Umbilical cord (tissue), 2 donors: Measurements from ENCODE around the gene WFDC2. TPM values are rescaled to one million over a fixed set of nuclear protein-coding genes. Genes with fewer than 3 reads are reported as not detected.

Source experiments
- DNase-seq: peaks from one replicate; pipeline ENCODE4 v3.0.0-alpha.2; 2015; ENCODE audit warnings: low spot score
- total RNA-seq: library from RNA; depleted of rRNA; stranded (reverse); fragments of >200 nt; gene quantifications from one replicate; pipeline ENCODE4 v1.2.3, GENCODE V29; 2014; ENCODE audit warnings: low replicate concordance; ENCODE audit not compliant: insufficient read depth

WFDC2 gene
- total RNA-seq, result 9.9 TPM

GRCh38 chr20:45469336-45470261 is at the start of gene WFDC2:
WFDC2 (plus strand) TSS chr20:45469753; CDS start chr20:45469782, 29 bp downstream.
- DNase-seq, result no peak

DNA sequence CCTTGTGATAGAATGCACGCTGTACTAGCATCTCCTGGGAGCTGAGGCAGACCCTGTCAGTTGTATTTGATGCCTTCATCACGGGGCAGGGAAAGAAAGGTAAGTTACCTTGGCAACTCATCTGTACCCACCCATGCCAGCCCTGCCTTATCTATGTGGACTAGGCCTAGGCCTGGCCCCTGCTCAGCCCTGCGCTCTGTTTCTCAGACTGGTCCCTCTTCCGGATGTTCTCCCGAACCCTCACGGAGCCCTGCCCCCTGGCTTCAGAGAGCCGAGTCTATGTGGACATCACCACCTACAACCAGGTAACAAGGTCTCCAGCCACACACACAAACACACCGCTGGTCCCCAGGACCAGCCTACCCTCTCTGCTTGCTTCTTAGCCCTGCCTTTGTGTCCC is 49.4 kb upstream of the WFDC2 start:
- DNase-seq, result no peak

DNA sequence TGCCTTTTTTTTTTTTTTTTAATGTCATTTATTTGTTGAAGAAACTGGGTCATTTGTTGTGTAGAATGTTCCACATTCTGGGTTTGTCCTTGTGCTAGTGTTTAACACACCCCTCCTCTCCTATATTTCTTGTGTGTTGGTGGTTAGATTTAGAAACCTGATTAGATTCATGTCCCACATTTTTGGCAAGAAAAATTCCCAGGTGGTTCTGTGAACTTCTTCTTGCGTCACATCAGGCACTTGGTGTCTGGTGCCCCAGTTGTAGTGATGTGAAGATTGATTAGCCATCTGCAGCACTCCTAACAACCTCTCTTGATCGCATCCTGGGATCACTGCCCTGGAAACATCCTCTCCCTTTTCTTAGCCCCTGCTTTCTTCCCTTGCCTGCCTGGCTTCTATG is 45.9 kb upstream of the WFDC2 start:
- no peak for DNase-seq

- DNase-seq, result no peak
Measured at GRCh38 chr20:45425561-45425960, 44.0 kb upstream of the WFDC2 start.

- no peak for DNase-seq
Measured at GRCh38 chr20:45426320-45427016, 43.1 kb upstream of the WFDC2 start.

- no peak for DNase-seq
Measured at GRCh38 chr20:45427236-45428149, 42.1 kb upstream of the WFDC2 start.

GRCh38 chr20:45429618-45430017 is 39.9 kb upstream of the WFDC2 start:
- no peak for DNase-seq

- DNase-seq, result no peak
Measured at GRCh38 chr20:45432294-45432693, 37.3 kb upstream of the WFDC2 start.

GRCh38 chr20:45433316-45433715 is 36.2 kb upstream of the WFDC2 start:
- DNase-seq, result no peak

- no peak for DNase-seq
Measured at GRCh38 chr20:45433976-45434375, 35.6 kb upstream of the WFDC2 start.

- DNase-seq, result peak; percentile 85
Measured at GRCh38 chr20:45436732-45437485, 32.6 kb upstream of the WFDC2 start.

DNA sequence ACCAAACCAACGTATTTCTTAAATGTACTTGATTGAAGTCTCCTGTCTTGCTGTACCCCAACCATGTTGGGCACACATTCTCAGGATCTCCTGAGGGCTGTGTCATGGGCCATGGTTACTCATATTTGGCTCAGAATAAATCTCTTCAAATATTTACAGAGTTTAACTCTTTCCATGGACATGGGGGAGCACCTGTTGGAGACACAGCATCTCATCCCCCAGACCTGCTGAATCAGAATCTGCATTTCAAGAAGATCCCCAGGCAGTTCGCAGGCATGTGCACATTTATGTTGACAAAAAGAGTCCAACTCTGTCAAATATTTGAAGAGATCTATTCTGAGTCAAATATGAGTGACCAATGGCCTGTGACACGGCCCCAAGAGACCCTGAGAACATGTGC is 29.1 kb upstream of the WFDC2 start:
- DNase-seq, result no peak

GRCh38 chr20:45440891-45441685 is 28.5 kb upstream of the WFDC2 start:
- DNase-seq, result no peak

- no peak for DNase-seq
Measured at GRCh38 chr20:45441746-45442145, 27.8 kb upstream of the WFDC2 start.

DNA sequence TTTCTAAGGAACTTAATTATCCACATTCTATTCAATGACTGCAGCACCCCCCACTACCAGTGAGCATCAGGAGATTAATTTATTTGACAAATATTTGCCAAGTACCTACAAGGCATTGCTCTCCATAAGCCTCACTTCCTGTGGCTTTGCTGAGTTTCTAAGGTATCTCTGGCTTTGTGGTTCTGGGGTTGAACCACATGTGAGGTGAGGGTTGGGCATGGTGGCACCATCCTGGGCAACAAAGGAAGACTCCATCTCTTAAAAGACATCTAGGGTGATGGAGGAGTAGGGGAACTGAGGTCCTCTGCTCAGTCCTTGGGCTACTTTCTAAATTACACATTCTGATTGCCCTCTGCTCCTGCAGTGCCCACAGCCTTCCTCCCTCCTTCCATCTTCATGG is 25.5 kb upstream of the WFDC2 start:
- no peak for DNase-seq

- no peak for DNase-seq
Measured at GRCh38 chr20:45445805-45446562, 23.6 kb upstream of the WFDC2 start.

DNA sequence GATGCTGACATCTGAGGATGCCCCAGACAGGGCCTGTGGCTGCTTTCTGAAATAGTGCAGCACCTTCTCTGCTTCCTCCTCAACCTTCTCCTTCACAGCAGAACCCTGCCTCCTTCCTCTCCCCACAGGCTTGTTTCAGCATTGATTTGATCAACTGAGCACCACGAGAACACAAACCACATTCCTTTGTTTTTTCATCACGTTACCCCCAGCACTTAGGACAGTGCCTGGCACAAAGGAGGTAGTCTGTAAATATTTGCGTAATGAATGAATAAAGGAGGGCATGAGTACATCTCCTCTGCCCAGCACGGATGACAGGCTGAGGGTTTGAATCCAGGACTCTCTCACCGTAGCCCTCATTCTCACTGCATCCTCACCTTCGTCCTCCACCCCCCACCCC is 21.3 kb upstream of the WFDC2 start:
- peak; percentile 23 for DNase-seq

DNA sequence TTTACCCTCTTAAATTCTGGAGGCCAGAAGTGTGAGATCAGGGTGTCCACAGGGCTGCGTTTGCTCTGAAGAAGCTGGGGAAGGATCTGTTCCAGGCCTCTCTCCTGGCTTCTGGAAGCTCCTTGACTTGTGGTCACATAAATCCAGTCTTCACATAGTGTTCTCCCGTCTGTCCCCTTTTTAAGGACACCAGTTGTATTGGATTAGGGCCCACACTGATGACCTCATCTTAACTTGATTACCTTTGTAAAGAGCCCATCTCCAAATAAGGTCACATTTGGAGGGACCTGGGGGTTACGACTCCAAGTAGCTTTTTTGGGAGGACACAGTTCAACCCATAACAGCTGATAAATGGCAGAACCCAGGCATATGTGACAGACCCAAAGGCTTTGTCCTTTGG is 20.0 kb upstream of the WFDC2 start:
- DNase-seq, result no peak

DNA sequence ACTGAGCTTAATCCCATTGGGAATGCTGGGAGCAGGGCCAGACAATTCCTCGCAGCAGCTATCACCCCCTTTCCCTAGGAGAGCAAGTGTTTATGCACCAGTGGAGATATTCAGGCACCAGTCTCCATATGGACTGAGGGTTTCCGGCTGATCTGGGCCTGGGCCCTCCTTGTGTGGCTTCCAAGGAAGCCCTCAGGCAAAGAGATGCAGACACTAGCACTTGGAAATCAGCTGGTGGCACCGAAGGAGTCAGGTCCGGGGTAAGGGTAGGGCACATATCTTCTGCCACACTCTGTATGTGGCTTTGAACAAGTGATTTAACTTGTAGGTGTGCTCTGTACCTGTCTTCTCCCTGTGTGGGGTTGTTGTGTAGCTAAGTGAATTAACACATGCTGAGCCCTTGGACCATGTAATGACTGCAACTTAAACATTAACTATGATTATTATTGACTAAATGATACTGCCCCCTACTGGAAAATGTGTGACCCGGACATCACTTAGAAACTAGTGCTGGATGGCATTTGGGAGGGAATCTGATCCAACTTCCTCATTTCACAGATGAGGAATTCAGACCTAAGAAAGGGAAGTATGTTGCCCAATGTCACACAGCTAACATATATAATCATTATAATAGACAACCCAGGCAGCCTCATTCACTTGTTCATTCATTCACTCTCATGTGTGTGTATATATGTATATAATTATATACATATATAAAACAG is 19.3 kb upstream of the WFDC2 start:
- DNase-seq, result no peak
